ENCODE measurements around the gene LACTBL1.
A peak's percentile ranks its signal among the peaks of the same experiment; 100 is the strongest.
"Not testable (repeated sequence)": the region's sequence is repeated elsewhere in the genome, so short reads cannot be mapped to it uniquely, and the experiment has no call there.

The LACTBL1 gene

GRCh38 chr1:22972760-22973159 lies at the start of gene LACTBL1:
Gene LACTBL1, minus strand, starts transcription at chr1:22972866. Its CDS starts 550 bp downstream, at chr1:22972316.
- DNase-seq, result no peak

DNA sequence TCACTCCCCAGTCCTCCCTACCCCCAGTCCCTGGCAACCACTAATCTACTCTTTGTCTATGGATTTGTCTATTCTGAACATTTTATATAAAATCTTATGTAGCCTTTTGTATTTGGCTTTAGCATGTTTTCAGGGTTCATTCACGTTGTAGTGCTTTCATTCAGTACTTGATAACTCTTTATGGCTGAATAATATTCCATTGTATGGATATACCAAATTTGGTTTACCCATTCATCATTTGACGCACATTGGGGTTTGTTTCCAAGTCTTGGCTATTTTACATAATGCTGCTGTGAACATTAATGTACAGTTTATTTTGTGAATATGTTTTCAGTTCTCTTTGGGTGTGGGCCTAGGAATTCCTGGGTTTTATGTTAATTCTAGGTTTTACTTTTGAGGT lies 49.2 kb upstream of the LACTBL1 start:
- DNase-seq, result no peak

- no peak for DNase-seq
These were observed 48.2 kb upstream of the LACTBL1 start for GRCh38 chr1:23020706-23021405.

DNA sequence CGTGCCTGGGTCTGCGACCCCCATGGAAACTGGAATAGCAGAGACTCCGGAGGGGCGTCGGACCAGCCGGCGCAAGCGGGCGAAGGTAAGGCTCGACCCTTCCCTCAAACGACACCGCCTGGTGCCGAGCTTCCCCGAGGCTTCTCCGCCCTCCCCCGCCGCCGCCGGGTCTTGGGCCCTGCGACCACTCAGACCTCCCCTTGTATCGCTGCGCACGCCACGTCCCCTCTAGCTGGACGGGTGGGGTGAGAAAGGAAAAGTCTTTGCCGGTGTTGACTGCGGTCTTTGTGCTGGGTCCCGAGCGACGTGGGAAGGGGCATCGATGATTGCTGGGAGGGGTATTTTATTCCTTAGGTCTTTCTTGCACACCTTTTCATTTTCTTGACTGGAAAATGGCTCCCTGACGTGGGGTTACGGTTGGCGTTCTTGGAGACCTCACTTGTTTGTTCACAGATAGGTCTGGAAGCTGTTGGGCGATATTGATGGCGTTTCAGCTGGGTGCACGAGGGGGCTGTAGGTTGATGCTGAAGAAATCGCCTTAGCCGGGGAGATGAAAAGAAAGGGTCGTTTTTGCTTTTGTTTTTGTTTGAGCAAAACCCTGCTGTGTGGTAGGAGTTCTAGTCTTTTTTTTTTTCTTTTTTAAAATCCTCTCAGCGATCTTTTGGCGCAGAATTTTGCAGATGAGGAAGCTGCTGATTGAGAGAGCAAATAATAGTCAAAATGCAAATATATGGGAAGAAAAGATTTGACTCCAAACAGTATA lies 47.4 kb upstream of the LACTBL1 start:
- peak; percentile 31 for DNase-seq

DNA sequence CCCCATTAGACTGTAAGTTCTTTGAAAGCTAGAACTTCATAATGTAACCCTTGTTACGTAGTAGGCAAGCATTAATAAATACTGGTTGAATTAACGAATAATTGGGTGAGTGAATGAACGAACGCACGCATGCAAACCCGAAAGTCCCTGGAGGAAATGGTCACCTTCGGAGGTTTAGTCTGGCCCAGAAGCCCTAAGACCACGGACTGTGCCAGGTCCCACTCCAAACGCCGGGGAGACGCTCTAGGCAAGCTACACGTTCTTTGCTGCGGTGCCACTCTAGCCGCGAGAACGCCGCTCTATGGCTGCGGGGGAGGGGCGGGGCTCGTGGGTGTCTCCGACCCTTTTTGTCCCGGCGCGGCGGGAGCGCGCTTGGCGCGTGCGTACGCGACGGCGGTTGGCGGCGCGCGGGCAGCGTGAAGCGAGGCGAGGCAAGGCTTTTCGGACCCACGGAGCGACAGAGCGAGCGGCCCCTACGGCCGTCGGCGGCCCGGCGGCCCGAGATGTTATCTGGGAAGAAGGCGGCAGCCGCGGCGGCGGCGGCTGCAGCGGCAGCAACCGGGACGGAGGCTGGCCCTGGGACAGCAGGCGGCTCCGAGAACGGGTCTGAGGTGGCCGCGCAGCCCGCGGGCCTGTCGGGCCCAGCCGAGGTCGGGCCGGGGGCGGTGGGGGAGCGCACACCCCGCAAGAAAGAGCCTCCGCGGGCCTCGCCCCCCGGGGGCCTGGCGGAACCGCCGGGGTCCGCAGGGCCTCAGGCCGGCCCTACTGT lies 46.6 kb upstream of the LACTBL1 start, which contains the start of gene KDM1A:
Gene KDM1A (plus strand): TSS at position 375 of the 769 bp plus-strand sequence. CDS start 129 bp downstream, at position 504.
- DNase-seq, result peak; percentile 97

DNA sequence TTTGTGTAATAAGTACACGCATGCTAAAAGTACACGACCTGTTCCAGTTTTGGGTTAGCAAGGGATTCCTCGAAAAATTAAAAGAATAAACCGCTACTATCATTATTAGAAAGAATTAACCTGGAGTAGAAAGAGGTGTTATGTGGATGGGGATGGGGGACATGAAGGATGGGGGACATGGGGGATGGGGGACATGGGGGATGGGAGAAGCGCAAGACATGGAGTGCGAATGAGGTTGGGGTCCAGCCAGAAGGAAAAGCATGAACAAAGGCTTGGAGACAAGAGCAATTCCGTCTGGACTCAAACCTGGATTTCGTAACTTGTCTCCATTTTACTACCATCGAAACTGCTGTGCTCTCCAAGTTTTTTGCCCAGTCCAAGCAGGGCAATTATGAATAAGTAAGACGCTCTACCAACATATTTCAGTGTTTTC lies 46.0 kb upstream of the LACTBL1 start:
- DNase-seq, result no peak

DNA sequence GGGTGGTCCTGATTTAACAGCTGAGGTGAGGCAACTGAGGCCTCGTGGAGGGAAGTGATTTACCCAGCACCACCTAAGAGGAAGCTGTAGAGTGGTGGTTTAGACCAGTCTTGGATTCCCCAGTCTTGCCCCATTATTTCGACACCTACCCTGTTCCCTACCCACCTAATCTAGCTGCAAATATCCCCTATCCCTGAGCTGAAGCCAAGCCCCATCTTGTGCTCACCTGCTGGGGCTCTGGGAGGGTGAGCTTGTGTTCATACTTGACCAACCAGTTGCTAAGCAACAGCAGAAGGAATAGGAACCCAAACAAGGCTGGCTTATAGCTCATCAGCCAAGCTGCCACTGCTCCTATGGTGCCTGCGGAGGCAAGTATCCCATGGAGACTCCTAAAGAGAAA lies 41.0 kb upstream of the LACTBL1 start:
- DNase-seq, result no peak

- not testable (repeated sequence) for DNase-seq
These were observed 37.4 kb upstream of the LACTBL1 start for GRCh38 chr1:23010025-23010424.

DNA sequence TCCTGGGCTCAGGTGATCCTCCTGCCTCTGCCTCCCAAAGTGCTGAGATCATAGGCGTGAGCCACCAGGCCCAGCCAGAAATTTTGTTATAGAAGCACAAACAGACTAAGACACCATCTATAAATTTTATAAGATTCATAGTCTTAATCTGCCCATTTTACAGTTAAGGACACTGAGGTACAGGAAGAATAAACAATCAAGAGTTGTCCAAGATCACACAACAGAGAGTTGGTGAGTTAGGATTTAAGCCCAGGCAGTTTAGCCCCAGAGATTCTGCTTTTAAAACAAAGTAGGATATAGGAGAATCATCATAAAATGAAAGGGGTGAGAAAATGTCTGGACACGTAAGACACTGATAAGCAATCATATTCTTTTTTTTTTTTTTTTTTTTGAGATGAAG lies 36.2 kb upstream of the LACTBL1 start:
- DNase-seq, result no peak

DNA sequence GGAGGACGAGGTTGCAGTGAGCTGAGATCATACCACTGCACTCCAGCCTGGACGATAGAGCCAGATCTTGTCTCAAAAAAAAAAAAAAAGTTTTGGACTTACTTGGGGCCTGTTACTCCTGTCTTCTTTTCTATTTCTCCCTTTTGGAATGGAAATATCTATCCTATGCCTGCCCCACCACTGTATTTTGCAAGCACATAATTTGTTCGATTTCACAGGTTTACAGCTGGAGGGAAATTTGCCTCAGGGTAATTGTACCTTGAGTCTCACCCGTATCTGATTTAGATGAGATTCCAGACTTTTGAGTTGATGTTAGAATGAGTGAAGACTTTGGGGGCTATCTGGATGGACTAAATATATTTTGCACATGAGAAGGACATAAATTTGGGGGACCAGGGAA lies 34.4 kb upstream of the LACTBL1 start:
- no peak for DNase-seq

DNA sequence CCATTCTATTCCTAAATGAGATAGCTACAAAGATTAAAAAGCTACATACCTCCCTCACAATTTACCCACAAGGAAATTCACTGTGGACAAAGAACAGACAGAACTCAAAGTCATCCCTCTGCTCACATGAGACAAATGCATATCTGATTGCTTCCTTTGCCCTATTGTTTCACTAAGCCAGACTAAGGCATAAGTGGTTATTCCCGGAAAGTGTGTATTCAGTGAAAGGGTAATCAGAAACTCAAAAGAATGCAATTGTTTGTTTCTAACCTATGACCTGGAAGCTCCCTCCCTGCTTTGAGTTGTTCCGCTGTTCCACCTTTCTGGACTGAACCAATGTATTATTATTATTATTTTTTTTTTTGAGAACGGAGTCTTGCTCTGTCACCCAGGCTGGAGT lies 32.1 kb upstream of the LACTBL1 start:
- not testable (repeated sequence) for DNase-seq

DNA sequence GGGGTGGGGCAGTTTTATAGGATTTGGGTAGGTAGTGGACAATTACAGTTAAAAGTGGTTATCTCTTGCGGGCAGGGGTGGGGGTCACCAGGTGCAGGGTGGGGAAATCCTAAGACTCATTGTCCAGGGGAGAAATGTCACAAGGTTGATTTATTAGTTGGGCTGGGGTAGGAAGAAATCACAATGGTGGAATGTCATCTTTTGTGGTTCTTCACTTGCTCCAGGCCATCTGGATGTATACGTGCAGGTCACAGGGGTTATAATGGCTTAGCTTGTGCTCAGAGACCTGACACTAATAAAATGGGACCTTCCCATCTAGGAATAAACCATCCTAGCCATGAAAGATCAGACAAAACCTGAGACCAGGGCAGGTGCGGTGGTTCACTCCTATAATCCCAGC lies 31.4 kb upstream of the LACTBL1 start:
- no peak for DNase-seq

DNA sequence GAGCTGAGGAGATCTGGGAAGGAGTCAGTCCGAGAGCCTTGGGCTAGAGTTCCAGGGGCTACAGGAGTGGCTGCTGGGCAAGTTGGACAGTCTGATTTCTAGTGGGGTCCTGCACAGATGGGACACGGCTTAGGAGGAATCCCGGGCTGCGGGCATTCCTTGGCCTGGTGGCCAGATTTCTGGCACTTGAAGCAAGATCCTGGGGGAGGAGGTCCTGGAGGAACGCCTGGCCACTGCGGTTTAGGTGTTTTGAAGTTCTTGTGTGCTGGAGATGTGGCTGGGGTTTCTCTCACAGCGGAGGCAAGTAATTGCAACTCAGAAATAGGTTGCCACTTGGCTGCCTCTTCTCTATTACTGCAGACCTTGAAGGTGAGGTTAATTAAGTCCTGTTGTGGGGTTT lies 29.6 kb upstream of the LACTBL1 start:
- not testable (repeated sequence) for DNase-seq

DNA sequence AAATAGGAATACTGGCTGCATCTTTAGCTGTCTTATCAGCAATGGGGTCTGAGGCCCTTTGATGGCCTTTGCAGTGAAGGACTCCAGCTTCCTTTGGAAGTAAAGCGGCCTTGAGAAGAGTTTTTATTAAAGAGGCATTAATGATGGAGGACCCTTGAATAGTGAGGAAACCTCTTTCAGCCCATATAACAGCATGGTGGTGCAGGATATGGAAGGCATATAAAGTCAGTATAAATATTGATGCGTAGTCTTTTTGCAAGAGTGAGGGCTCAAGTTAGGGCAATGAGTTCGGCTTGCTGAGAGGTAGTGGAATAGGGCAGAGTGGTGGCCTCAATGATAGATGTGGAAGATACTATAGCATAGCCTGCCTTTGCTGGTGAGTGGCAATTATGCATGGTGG lies 27.5 kb upstream of the LACTBL1 start:
- not testable (repeated sequence) for DNase-seq

DNA sequence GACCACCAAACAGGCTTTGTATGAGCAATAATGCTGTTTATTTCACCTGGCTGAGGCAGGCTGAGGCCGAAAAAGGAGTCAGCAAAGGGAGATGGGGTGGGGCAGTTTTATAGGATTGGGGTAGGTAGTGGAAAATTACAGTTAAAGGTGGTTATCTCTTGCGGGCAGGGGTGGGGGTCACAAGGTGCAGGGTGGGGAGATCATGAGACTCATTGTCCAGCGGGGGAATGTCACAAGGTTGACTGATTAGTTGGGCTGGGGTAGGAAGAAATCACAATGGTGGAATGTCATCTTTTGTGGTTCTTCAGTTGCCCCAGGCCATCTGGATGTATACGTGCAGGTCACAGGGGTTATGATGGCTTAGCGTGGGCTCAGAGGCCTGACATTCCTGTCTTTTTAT lies 24.9 kb upstream of the LACTBL1 start:
- DNase-seq, result not testable (repeated sequence)

- no peak for DNase-seq
These were observed 23.1 kb upstream of the LACTBL1 start for GRCh38 chr1:22995774-22996173.

- not testable (repeated sequence) for DNase-seq
These were observed 20.6 kb upstream of the LACTBL1 start for GRCh38 chr1:22993220-22993795.

DNA sequence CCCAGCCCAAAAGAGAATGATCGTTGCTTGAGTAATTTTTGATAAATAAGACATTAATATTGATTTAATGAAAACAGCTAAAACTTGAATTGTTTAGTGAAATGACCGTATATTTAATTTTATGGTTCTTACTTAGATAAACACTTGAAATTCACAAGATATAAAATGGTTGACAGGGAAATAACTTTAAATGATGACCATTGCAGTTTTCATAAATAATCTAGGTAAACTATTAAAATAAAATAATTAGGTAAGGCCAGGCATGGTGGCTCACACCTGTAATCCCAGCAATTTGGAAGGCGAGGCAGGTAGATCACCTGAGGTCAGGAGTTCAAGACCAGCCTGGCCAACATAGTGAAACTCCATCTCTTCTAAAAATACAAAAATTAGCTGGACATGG lies 19.7 kb upstream of the LACTBL1 start:
- DNase-seq, result not testable (repeated sequence)

DNA sequence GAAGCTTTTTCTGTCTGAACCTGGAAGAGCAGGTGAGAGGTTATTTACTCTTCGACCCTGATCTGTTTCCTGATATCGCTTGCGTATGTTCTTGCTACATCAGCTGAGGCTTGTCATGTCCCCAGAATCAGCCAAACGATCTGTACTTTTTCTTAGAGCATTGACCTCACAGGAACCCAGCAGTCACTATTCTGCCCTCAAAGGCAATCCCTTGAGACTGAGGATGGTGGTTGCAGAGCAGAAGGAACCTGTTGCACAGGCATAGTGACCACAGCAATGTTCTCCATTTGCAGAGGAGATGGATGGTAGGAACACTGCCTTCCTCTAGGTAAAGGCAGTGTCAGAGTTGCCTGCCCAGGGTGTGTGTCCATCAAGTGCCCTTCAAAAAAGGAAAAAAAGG lies 11.3 kb upstream of the LACTBL1 start:
- no peak for DNase-seq

DNA sequence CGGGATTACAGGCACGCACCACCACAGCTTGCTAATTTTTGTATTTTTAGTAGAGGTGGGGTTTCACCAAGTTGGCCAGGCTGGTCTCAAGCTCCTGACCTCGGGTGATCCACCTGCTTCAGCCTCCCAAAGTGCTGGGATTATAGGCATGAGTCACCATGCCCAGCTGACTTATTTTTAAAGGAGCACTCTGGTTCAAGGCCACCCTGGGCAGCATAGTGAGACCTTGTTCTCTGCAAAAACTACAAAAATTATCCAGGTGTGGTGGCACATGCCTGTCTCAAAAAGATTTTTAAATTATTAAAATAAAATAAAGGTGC lies 7.8 kb upstream of the LACTBL1 start:
- not testable (repeated sequence) for DNase-seq

DNA sequence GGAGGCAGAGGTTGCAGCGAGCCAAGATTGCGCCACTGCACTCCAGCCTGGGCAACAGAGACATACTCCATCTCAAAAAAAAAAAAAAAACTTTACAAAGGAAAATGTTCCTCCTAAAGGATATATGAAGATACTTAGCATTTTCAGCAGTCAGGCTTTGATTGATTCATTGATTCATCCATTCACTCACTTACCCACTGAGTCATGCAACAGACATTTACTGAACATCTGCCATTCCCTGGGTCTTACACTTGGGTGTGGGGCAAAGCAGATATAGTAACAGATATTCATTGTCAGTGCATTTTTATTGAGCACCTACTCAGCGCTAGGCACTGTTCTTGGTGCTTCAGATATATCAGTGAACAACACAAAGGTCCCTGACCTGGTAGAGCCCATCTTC lies 5.6 kb upstream of the LACTBL1 start:
- no peak for DNase-seq

DNA sequence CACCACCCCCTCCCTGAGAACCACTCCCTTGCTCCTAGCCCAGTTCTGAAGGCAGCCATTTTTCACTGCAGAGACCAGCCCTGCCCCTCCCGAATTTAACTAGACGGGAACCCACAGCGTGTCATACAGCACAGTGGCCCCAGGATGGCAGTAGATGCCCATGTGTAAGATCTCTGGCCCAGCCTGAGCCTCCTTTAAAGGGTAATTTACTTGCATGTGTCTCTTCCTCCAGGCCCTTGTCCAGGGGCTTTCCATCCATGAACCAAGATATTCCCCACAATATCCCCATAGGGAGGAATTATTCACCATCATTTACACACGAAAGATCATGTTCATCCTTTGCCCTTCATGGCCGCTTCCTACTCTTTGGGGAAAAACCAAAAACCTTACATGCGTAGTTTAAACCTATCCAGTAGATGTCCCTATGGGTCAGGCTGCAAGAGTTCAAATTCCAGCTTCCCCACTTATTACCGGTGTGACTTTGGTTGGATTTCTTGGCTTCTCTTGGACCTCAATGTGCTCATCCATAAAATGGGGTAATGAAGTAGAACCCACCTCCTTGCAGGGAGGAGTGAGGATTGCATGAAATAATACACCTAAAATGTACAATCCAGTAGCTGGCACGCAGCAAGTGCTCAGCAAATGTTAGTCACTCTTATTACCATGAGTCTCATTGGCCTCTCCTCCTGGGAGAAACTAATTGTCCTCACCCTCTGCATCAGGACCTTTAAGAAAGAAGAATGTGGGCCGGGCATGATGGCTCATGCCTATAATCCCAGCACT lies 4.0 kb upstream of the LACTBL1 start:
- DNase-seq, result peak; percentile 77

GRCh38 chr1:22976127-22976460 lies 3.4 kb upstream of the LACTBL1 start:
- DNase-seq, result no peak
